Astrocyte (in vitro differentiated cells and primary cell): ENCODE data around the gene AQP5.

Source experiments
- CTCF ChIP-seq: IDR thresholded peaks from 2 replicates; pipeline ENCODE4 v1.5.1; 2011; ENCODE audit warnings: low read depth, mild to moderate bottlenecking, inconsistent platforms, low read length, moderate library complexity; ENCODE audit not compliant: insufficient read depth
- EZH2 ChIP-seq: IDR thresholded peaks from 2 replicates; pipeline ENCODE4 v1.6.1; 2012; ENCODE audit warnings: mild to moderate bottlenecking, low read length, inconsistent platforms; ENCODE audit not compliant: insufficient read depth

- TF ChIP-seq CTCF (no peak), EZH2 (no peak)
These were observed 7.5 kb upstream of the AQP5 start for GRCh38 chr12:49953961-49954846.
